Measurements from ENCODE around the gene ETV3. TPM values are rescaled to one million over a fixed set of nuclear protein-coding genes. Genes with fewer than 3 reads are reported as not detected.

Gene ETV3
- total RNA-seq, 1 experiment from 2014 or later = 21.2 TPM

GRCh38 chr1:157107702-157108101 lies 30.5 kb downstream of the ETV3 start:
- Histone ChIP-seq H3K79me2 (ENCODE audit: insufficient read depth, low read length) (no peaks in the 10 kb centered on the region), H3K27ac (ENCODE audit: low read depth, low read length) (no peak overlapping the region), H3K27me3 (ENCODE audit: insufficient read depth, low read length) (peaks cover 22% of the 10 kb centered on the region; the same call in 1 of the 2 replicates), H4K20me1 (ENCODE audit: insufficient read depth) (no peaks in the 10 kb centered on the region), H3K9me2 (ENCODE audit: insufficient read depth) (no peaks in the 10 kb centered on the region), H3K9ac (ENCODE audit: low read length) (no peak overlapping the region), H3K36me3 (ENCODE audit: control insufficient read depth in 1 of 2, insufficient read depth in 2 of 2, low read length in 2 of 2) (no peaks in the 10 kb centered on the region), H3K9me3 (ENCODE audit: control insufficient read depth in 1 of 2, insufficient read depth in 1 of 2, low read depth in 1 of 2, low read length in 2 of 2) (no peaks in the 10 kb centered on the region), H3K4me3 (replicated peaks in 1 of 2; ENCODE audit: low read depth in 1 of 2, low read length in 2 of 2) (no peak overlapping the region), H3K4me1 (ENCODE audit: control insufficient read depth in 1 of 2, insufficient read depth in 2 of 2, low read length in 2 of 2) (peaks cover 0 to 10% of the 10 kb centered on the region in 2 experiments; a peak in 2 of 4 replicates), H3K4me2 (ENCODE audit: low read length) (no peak overlapping the region), H2AFZ (ENCODE audit: low read depth, low read length, poor library complexity, severe bottlenecking) (no peak overlapping the region)
- TF ChIP-seq SIN3A (IDR thresholded peaks at IDR 0.05; ENCODE audit: low read depth) (no peak), CBX3 (IDR thresholded peaks at IDR 0.05; ENCODE audit: low read depth) (no peak), ZNF274 (IDR thresholded peaks at IDR 0.05; ENCODE audit: low read depth, low read length) (no peak), YY1 (IDR thresholded peaks at IDR 0.05; ENCODE audit: extremely low read depth, insufficient replicate concordance, low read depth, low read length) (no peak), EZH2phosphoT487 (IDR thresholded peaks at IDR 0.05; ENCODE audit: borderline replicate concordance) (no peak), SRF (IDR thresholded peaks at IDR 0.05; ENCODE audit: low read depth) (no peak), FOSL1 (IDR thresholded peaks at IDR 0.05; ENCODE audit: low read depth) (no peak), EZH2 (IDR thresholded peaks at IDR 0.05) (no peak), TCF7L2 (IDR thresholded peaks at IDR 0.05; ENCODE audit: borderline replicate concordance, extremely low read depth, insufficient read depth, insufficient read length) (no peak), RAD21 (IDR thresholded peaks at IDR 0.05; ENCODE audit: low read depth) (no peak), POLR2AphosphoS5 (IDR thresholded peaks at IDR 0.05; ENCODE audit: low read depth, low read length) (no peak), ELF1 (IDR thresholded peaks at IDR 0.05; ENCODE audit: borderline replicate concordance, low read depth) (no peak), MAX (IDR thresholded peaks at IDR 0.05) (no peak), ATF3 (IDR thresholded peaks at IDR 0.05) (no peak), SP1 (IDR thresholded peaks at IDR 0.05; ENCODE audit: low read depth) (no peak), POLR2A (IDR thresholded peaks at IDR 0.05; ENCODE audit: borderline replicate concordance, extremely low read depth, insufficient read depth, insufficient read length) (no peak), JUND (IDR thresholded peaks at IDR 0.05) (no peak)
- TF ChIP-seq, protein P1, sequence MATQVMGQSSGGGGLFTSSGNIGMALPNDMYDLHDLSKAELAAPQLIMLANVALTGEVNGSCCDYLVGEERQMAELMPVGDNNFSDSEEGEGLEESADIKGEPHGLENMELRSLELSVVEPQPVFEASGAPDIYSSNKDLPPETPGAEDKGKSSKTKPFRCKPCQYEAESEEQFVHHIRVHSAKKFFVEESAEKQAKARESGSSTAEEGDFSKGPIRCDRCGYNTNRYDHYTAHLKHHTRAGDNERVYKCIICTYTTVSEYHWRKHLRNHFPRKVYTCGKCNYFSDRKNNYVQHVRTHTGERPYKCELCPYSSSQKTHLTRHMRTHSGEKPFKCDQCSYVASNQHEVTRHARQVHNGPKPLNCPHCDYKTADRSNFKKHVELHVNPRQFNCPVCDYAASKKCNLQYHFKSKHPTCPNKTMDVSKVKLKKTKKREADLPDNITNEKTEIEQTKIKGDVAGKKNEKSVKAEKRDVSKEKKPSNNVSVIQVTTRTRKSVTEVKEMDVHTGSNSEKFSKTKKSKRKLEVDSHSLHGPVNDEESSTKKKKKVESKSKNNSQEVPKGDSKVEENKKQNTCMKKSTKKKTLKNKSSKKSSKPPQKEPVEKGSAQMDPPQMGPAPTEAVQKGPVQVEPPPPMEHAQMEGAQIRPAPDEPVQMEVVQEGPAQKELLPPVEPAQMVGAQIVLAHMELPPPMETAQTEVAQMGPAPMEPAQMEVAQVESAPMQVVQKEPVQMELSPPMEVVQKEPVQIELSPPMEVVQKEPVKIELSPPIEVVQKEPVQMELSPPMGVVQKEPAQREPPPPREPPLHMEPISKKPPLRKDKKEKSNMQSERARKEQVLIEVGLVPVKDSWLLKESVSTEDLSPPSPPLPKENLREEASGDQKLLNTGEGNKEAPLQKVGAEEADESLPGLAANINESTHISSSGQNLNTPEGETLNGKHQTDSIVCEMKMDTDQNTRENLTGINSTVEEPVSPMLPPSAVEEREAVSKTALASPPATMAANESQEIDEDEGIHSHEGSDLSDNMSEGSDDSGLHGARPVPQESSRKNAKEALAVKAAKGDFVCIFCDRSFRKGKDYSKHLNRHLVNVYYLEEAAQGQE (IDR thresholded peaks at IDR 0.05; ENCODE audit: low read depth) = no peak
- TF ChIP-seq, protein P2, sequence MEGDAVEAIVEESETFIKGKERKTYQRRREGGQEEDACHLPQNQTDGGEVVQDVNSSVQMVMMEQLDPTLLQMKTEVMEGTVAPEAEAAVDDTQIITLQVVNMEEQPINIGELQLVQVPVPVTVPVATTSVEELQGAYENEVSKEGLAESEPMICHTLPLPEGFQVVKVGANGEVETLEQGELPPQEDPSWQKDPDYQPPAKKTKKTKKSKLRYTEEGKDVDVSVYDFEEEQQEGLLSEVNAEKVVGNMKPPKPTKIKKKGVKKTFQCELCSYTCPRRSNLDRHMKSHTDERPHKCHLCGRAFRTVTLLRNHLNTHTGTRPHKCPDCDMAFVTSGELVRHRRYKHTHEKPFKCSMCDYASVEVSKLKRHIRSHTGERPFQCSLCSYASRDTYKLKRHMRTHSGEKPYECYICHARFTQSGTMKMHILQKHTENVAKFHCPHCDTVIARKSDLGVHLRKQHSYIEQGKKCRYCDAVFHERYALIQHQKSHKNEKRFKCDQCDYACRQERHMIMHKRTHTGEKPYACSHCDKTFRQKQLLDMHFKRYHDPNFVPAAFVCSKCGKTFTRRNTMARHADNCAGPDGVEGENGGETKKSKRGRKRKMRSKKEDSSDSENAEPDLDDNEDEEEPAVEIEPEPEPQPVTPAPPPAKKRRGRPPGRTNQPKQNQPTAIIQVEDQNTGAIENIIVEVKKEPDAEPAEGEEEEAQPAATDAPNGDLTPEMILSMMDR (IDR thresholded peaks at IDR 0.05 in 2 of 3, conservative IDR thresholded peaks at IDR 0.05 in 1 of 3; ENCODE audit: borderline replicate concordance in 1 of 3, insufficient read depth in 1 of 3, low read depth in 2 of 3, low read length in 2 of 3) = no peak
- TF ChIP-seq, protein P3, sequence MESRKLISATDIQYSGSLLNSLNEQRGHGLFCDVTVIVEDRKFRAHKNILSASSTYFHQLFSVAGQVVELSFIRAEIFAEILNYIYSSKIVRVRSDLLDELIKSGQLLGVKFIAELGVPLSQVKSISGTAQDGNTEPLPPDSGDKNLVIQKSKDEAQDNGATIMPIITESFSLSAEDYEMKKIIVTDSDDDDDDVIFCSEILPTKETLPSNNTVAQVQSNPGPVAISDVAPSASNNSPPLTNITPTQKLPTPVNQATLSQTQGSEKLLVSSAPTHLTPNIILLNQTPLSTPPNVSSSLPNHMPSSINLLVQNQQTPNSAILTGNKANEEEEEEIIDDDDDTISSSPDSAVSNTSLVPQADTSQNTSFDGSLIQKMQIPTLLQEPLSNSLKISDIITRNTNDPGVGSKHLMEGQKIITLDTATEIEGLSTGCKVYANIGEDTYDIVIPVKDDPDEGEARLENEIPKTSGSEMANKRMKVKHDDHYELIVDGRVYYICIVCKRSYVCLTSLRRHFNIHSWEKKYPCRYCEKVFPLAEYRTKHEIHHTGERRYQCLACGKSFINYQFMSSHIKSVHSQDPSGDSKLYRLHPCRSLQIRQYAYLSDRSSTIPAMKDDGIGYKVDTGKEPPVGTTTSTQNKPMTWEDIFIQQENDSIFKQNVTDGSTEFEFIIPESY (IDR thresholded peaks at IDR 0.05; ENCODE audit: extremely low read depth, insufficient replicate concordance, low read length) = no peak
- no peak for DNase-seq (ENCODE audit: low read depth, low spot score)
- ChIA-PET CTCF (interaction anchor here (0.8 kb wide), 1 partner anchor 47 kb away, joined by 3 read pairs; no protein-coding TSS in a partner anchor), RAD21 (ENCODE audit: low non-redundant PET in 1 of 2, low total read pairs in 2 of 2, uncharacterized antibody in 2 of 2, unreplicated experiment in 2 of 2) (no interaction called here), POLR2A (no interaction called here)
- ATAC-seq = no peak
- no TSS peak for BruUV-seq (replicated peaks)
- intact Hi-C loops (cut with micrococcal nuclease) = no loop called here
